ENCODE measurements around the gene TMC1.

The TMC1 gene

GRCh38 chr9:72612449-72612848 is 91.0 kb downstream of the TMC1 start:
- Histone ChIP-seq H3K27me3 (ENCODE audit: insufficient read depth, low read depth, severe bottlenecking) (no peaks in the 10 kb centered on the region), H3K36me3 (no peaks in the 10 kb centered on the region), H3K27ac (no peak overlapping the region), H3K4me3 (ENCODE audit: low read depth, low read length) (no peak overlapping the region), H3K9me3 (ENCODE audit: severe bottlenecking) (no peaks in the 10 kb centered on the region)
- no peak for DNase-seq
- no peak for TF ChIP-seq CTCF (IDR thresholded peaks at IDR 0.05; ENCODE audit: low read depth, low read length)

- TF ChIP-seq CTCF (IDR thresholded peaks at IDR 0.05; ENCODE audit: low read depth, low read length): no peak
- no peaks in the 10 kb centered on the region for H3K9me3 ChIP-seq (ENCODE audit: severe bottlenecking)
- no peak overlapping the region for H3K4me3 ChIP-seq (ENCODE audit: low read depth, low read length)
Observed at GRCh38 chr9:72614067-72614466, 92.7 kb downstream of the TMC1 start.

GRCh38 chr9:72615931-72616330 is 94.5 kb downstream of the TMC1 start:
- no peaks in the 10 kb centered on the region for H3K36me3 ChIP-seq
- no peaks in the 10 kb centered on the region for H3K27me3 ChIP-seq (ENCODE audit: insufficient read depth, low read depth, severe bottlenecking)
- no peak overlapping the region for H3K27ac ChIP-seq
- H3K9me3 ChIP-seq (ENCODE audit: severe bottlenecking): no peaks in the 10 kb centered on the region
- DNase-seq: no peak
- no peak overlapping the region for H3K4me3 ChIP-seq (ENCODE audit: low read depth, low read length)
- TF ChIP-seq CTCF (IDR thresholded peaks at IDR 0.05; ENCODE audit: low read depth, low read length): no peak

More at GRCh38 chr9:72614067-72614466, 92.7 kb downstream of the TMC1 start:
- no peak for DNase-seq
- Histone ChIP-seq H3K36me3 (no peaks in the 10 kb centered on the region), H3K27me3 (ENCODE audit: insufficient read depth, low read depth, severe bottlenecking) (no peaks in the 10 kb centered on the region), H3K27ac (no peak overlapping the region)

- Histone ChIP-seq H3K9me3 (ENCODE audit: severe bottlenecking) (no peaks in the 10 kb centered on the region), H3K4me3 (ENCODE audit: low read depth, low read length) (no peak overlapping the region), H3K27me3 (ENCODE audit: insufficient read depth, low read depth, severe bottlenecking) (no peaks in the 10 kb centered on the region), H3K27ac (no peak overlapping the region), H3K36me3 (no peaks in the 10 kb centered on the region)
- no peak for TF ChIP-seq CTCF (IDR thresholded peaks at IDR 0.05; ENCODE audit: low read depth, low read length)
- DNase-seq: no peak
Observed at GRCh38 chr9:72618811-72619210, 97.4 kb downstream of the TMC1 start.

GRCh38 chr9:72622186-72622585 is 100.8 kb downstream of the TMC1 start:
- no peak overlapping the region for H3K4me3 ChIP-seq (ENCODE audit: low read depth, low read length)
- no peak for TF ChIP-seq CTCF (IDR thresholded peaks at IDR 0.05; ENCODE audit: low read depth, low read length)
- DNase-seq: no peak

GRCh38 chr9:72623156-72623555 is 101.7 kb downstream of the TMC1 start:
- Histone ChIP-seq H3K4me3 (ENCODE audit: low read depth, low read length) (no peak overlapping the region), H3K27me3 (ENCODE audit: insufficient read depth, low read depth, severe bottlenecking) (no peaks in the 10 kb centered on the region), H3K27ac (no peak overlapping the region), H3K36me3 (no peaks in the 10 kb centered on the region), H3K9me3 (ENCODE audit: severe bottlenecking) (no peaks in the 10 kb centered on the region)
- no peak for TF ChIP-seq CTCF (IDR thresholded peaks at IDR 0.05; ENCODE audit: low read depth, low read length)
- no peak for DNase-seq

More at GRCh38 chr9:72622186-72622585, 100.8 kb downstream of the TMC1 start:
- no peaks in the 10 kb centered on the region for H3K36me3 ChIP-seq
- H3K27ac ChIP-seq: no peak overlapping the region
- no peaks in the 10 kb centered on the region for H3K27me3 ChIP-seq (ENCODE audit: insufficient read depth, low read depth, severe bottlenecking)
- H3K9me3 ChIP-seq (ENCODE audit: severe bottlenecking): no peaks in the 10 kb centered on the region

All from WERI-Rb-1 (cell line).